K562 (cell line): ENCODE results near the gene SLC22A4. TPM values are rescaled to one million over a fixed set of nuclear protein-coding genes. Genes with fewer than 3 reads are reported as not detected.
A peak's percentile ranks its signal among the peaks of the same experiment; 100 is the strongest.

Experiments used
- FUS ChIP-seq: fragments of 200-400 bp; formaldehyde crosslinking; optimal IDR thresholded peaks from 2 replicates; pipeline ENCODE3; 2017; ENCODE audit warnings: low read depth, low read length
- GABPB1 ChIP-seq: sonication (generic); formaldehyde crosslinking; IDR thresholded peaks from 2 replicates; pipeline ENCODE4 v1.8.0; 2022; ENCODE audit warnings: mild to moderate bottlenecking, missing genetic modification reagents
- KDM4B ChIP-seq, 2 experiments: fragments of 450-650 bp in 1 of 2; sonication (generic) in 1 of 2; IDR thresholded peaks; 2 replicates each; pipeline ENCODE4 v1.6.1; 2016 to 2017; ENCODE audit warnings: borderline replicate concordance in 2 of 2, antibody characterized with exemption in 1 of 2, low read depth in 1 of 2, mild to moderate bottlenecking in 1 of 2
- NFIX ChIP-seq: fragments of 250-450 bp; sonication (Bioruptor Pico); IDR thresholded peaks from 2 replicates; pipeline ENCODE4 v1.4.0; 2020; ENCODE audit warnings: low read depth, mild to moderate bottlenecking, moderate library complexity
- NFYB ChIP-seq: IDR thresholded peaks from 2 replicates; pipeline ENCODE4 v1.6.1; 2011; ENCODE audit warnings: mild to moderate bottlenecking, moderate library complexity; ENCODE audit not compliant: insufficient read length; ENCODE audit errors: extremely low read depth
- POLR2B ChIP-seq: fragments of 450-650 bp; IDR thresholded peaks from 2 replicates; pipeline ENCODE4 v1.6.1; 2018; ENCODE audit warnings: low read depth; ENCODE audit not compliant: partially characterized antibody
- REST ChIP-seq, 2 experiments: fragments of 450-650 bp; formaldehyde crosslinking in 1 of 2; IDR thresholded peaks; 2 replicates each; pipeline versions ENCODE4 v1.4.0 to v1.6.1; 2014 to 2020; ENCODE audit warnings: mild to moderate bottlenecking in 2 of 2, borderline replicate concordance in 1 of 2, low read depth in 1 of 2
- SMAD1 ChIP-seq: fragments of 150-350 bp; IDR thresholded peaks from 2 replicates; pipeline ENCODE4 v1.6.1; 2014; ENCODE audit warnings: low read length, low read depth; ENCODE audit not compliant: partially characterized antibody
- ZBTB17 ChIP-seq: fragments of 450-650 bp; formaldehyde crosslinking; IDR thresholded peaks from 2 replicates; pipeline ENCODE4 v1.4.0; 2020; ENCODE audit warnings: mild to moderate bottlenecking
- ZEB2 ChIP-seq: fragments of 450-650 bp; IDR thresholded peaks from 2 replicates; pipeline ENCODE4 v1.6.1; 2016
- ZFP91 ChIP-seq: sonication (generic); formaldehyde crosslinking; IDR thresholded peaks from 2 replicates; pipeline ENCODE4 v1.8.0; 2022; ENCODE audit warnings: mild to moderate bottlenecking, missing genetic modification reagents
- ZHX1 ChIP-seq: fragments of 150-350 bp; conservative IDR thresholded peaks from 2 replicates; pipeline ENCODE4 v1.6.1; 2014; ENCODE audit warnings: low read length
- ZNF274 ChIP-seq: IDR thresholded peaks from 2 replicates; pipeline ENCODE4 v1.6.1; 2011; ENCODE audit warnings: low read depth, mild to moderate bottlenecking, low read length, moderate library complexity, borderline replicate concordance
- polyA plus RNA-seq, 8 experiments: library from polyadenylated mRNA; depleted of rRNA in 4 of 8; stranded (reverse) in 5 of 8; unstranded in 3 of 8; fragments of >200 nt; fragmentation: Nextera tagmentation in 2 of 8; fragmentation: Illumina TruSeq in 1 of 8; extraction: Ambion mirVana in 2 of 8; extraction: Trizol in 1 of 8; gene quantifications; 2 replicates each; pipeline versions ENCODE4 v1.2.1 to v1.2.3, GENCODE V29; 2011 to 2014; ENCODE audit warnings: inconsistent platforms in 1 of 8, missing spikeins in 1 of 8
- total RNA-seq, 7 experiments: library from RNA; depleted of rRNA in 6 of 7; stranded (reverse); fragments of >200 nt in 6 of 7; fragmentation: Illumina TruSeq in 2 of 7; extraction: Trizol in 2 of 7; gene quantifications; 2 replicates each; pipeline versions ENCODE4 v1.2.1 to v1.2.3, GENCODE V29; 2011 to 2021; ENCODE audit warnings: low replicate concordance in 1 of 7

Gene SLC22A4
- total and polyA plus RNA-seq, 9 of the 15 experiments (the other 6 are each of a cell fraction or from before 2014, with no cell fraction given), result 2.7 to 9.5 (median 6.2) TPM

- TF ChIP-seq FUS (peak; percentile 78), NFIX (no peak), REST (IDR thresholded peaks at IDR 0.05; ENCODE audit: borderline replicate concordance) (0 out of 2 replicates have a peak, but pooled peaks have one; percentile 31), REST (CRISPR knock-in tag; IDR thresholded peaks at IDR 0.05; ENCODE audit: low read depth) (peak; percentile 18; the same call in 1 of the 2 replicates), ZHX1 (no peak), POLR2B (no peak), ZBTB17 (0 out of 2 replicates have a peak, but pooled peaks have one; percentile 20), ZNF274 (no peak), GABPB1 (CRISPR knock-in tag) (0 out of 2 replicates have a peak, but pooled peaks have one; percentile 43), NFYB (no peak), ZFP91 (no peak), ZEB2 (no peak), KDM4B (IDR thresholded peaks at IDR 0.05; ENCODE audit: borderline replicate concordance in 2 of 2, low read depth in 1 of 2) (no peak), SMAD1 (no peak)
These were observed 75.4 kb downstream of the SLC22A4 start, which contains the start of gene SLC22A5 (continued) for GRCh38 chr5:132369474-132370180.
